HL-60 (cell line): Measurements from ENCODE around the gene RAD18.

ENCODE experiments used
- GABPA ChIP-seq: IDR thresholded peaks from 2 replicates; pipeline ENCODE4 v1.6.1; 2012; ENCODE audit warnings: low read depth
- POLR2AphosphoS5 ChIP-seq: IDR thresholded peaks from 2 replicates; pipeline ENCODE4 v1.6.1; 2012; ENCODE audit warnings: low read depth
- SPI1 ChIP-seq: IDR thresholded peaks from 2 replicates; pipeline ENCODE4 v1.6.1; 2012; ENCODE audit warnings: low read depth, mild to moderate bottlenecking, borderline replicate concordance
- TF ChIP-seq, protein P1 (sequence below): IDR thresholded peaks from one replicate; pipeline ENCODE4 v1.5.1; 2011; ENCODE audit warnings: low read length, control low read depth, inconsistent platforms; ENCODE audit not compliant: insufficient read depth
- TF ChIP-seq, protein P2 (sequence below): IDR thresholded peaks from 2 replicates; pipeline ENCODE4 v1.6.1; 2012; ENCODE audit warnings: low read depth; ENCODE audit not compliant: insufficient replicate concordance

DNA sequence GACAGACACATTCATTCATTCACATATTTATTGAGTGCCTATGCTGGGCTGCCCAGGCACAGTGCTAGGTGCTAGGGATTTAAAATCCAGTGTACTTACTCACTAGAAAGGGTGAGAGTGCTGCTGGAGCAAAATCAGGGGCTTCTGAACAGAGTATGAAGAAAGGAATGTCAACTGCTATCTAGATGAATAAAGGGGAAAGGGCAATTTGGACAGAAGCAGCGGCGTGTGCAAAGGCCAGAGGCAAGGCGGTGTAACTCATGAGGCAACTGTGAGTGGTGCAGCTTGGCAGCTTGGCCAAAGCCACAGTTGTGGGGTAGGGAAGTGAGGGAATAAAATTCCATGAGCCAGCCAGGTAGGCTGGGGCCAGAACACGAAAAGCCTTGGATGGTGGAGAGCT is 76.7 kb downstream of the RAD18 start:
- TF ChIP-seq, protein P1, sequence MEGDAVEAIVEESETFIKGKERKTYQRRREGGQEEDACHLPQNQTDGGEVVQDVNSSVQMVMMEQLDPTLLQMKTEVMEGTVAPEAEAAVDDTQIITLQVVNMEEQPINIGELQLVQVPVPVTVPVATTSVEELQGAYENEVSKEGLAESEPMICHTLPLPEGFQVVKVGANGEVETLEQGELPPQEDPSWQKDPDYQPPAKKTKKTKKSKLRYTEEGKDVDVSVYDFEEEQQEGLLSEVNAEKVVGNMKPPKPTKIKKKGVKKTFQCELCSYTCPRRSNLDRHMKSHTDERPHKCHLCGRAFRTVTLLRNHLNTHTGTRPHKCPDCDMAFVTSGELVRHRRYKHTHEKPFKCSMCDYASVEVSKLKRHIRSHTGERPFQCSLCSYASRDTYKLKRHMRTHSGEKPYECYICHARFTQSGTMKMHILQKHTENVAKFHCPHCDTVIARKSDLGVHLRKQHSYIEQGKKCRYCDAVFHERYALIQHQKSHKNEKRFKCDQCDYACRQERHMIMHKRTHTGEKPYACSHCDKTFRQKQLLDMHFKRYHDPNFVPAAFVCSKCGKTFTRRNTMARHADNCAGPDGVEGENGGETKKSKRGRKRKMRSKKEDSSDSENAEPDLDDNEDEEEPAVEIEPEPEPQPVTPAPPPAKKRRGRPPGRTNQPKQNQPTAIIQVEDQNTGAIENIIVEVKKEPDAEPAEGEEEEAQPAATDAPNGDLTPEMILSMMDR, result no peak
- TF ChIP-seq, protein P2, sequence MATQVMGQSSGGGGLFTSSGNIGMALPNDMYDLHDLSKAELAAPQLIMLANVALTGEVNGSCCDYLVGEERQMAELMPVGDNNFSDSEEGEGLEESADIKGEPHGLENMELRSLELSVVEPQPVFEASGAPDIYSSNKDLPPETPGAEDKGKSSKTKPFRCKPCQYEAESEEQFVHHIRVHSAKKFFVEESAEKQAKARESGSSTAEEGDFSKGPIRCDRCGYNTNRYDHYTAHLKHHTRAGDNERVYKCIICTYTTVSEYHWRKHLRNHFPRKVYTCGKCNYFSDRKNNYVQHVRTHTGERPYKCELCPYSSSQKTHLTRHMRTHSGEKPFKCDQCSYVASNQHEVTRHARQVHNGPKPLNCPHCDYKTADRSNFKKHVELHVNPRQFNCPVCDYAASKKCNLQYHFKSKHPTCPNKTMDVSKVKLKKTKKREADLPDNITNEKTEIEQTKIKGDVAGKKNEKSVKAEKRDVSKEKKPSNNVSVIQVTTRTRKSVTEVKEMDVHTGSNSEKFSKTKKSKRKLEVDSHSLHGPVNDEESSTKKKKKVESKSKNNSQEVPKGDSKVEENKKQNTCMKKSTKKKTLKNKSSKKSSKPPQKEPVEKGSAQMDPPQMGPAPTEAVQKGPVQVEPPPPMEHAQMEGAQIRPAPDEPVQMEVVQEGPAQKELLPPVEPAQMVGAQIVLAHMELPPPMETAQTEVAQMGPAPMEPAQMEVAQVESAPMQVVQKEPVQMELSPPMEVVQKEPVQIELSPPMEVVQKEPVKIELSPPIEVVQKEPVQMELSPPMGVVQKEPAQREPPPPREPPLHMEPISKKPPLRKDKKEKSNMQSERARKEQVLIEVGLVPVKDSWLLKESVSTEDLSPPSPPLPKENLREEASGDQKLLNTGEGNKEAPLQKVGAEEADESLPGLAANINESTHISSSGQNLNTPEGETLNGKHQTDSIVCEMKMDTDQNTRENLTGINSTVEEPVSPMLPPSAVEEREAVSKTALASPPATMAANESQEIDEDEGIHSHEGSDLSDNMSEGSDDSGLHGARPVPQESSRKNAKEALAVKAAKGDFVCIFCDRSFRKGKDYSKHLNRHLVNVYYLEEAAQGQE, result no peak
- TF ChIP-seq POLR2AphosphoS5 (no peak), GABPA (no peak), SPI1 (no peak)
